ENCODE data around the gene SLC46A3.
"Not testable (repeated sequence)": the region's sequence is repeated elsewhere in the genome, so short reads cannot be mapped to it uniquely, and the experiment has no call there.

The SLC46A3 gene

DNA sequence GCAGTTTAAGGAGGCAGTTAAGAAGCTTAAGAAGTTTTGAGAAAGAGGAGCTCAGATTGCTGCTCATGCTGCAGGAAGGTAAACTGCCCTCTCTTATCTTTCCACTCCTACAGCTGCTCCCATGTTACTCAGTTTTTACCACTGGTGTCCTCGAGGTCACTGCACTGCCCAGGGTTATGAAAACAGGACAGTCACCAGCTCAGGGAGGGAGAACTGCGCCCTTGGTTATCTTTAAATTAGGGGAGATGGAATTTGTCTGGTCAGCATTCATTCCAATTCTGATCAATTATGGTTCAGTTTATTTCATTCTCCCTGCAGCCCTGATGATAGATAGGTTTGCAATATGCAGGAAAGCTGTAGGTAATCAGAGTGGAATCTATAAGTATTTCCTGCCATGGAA lies 10.8 kb upstream of the SLC46A3 start:
- DNase-seq, result no peak

DNA sequence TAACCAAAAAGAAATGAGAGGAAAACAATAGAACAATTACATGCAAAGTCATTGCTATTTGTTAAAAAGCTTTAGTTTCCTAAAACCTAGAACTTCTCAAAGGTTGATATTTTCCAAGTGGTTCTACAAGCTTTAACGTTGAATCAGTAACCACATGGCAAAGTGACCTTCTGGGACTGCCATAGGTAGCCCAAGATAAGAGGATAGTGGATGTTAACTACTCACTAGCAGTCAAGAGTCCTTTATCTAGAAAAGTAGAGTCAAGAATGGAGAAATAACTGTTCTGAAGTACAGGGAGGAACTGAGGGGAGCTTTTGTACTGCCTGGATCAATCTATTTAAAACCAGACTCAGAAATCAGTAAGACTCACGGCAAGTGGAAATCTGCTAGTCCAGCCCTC lies 9.9 kb upstream of the SLC46A3 start:
- DNase-seq, result no peak

DNA sequence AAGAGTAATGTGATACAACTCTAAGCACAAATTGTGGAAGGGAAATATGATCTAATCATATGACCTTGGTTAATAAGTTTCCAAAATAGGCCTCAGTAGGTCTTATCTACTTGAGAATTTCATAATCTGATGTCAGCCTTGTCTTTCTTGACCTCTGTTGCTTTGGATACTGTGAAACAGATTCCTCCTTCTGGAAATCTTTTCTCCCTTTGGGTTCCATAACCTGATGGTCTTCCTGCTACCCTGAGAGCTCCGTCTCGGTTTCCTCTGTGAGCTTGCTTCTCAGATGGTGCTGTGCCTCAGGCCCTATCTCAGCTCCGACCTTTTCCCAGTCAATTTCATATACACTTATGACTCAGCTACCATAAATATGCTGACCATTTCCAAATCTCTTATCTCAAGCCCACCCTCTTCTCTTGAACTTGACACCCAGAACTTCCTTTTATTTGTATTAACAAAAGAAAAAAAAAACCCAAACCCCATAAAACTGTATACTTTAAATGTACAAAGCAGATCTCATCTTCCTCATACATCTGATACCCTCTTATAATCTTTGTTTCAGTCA lies 6.4 kb upstream of the SLC46A3 start:
- no peak for DNase-seq

DNA sequence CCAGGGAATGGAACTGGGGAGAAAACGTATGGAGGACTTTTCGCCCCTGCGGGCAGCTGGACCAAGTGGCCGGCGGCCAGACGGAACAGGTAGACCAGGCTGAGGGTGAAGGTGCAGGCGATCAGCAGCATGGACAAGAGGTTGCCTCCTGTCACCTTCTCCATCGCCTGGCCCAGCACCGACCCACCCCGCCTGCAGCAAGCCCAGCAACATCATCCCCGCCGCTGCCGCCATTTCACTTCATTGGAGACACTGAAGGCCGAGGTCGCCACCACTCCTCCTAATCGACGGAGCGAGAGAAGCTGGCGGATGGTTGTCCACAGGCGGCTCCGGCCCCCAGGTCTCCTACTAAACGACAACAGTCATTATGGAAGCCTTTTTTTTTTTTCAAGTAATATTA lies 5.0 kb upstream of the SLC46A3 start:
- no peak for DNase-seq

DNA sequence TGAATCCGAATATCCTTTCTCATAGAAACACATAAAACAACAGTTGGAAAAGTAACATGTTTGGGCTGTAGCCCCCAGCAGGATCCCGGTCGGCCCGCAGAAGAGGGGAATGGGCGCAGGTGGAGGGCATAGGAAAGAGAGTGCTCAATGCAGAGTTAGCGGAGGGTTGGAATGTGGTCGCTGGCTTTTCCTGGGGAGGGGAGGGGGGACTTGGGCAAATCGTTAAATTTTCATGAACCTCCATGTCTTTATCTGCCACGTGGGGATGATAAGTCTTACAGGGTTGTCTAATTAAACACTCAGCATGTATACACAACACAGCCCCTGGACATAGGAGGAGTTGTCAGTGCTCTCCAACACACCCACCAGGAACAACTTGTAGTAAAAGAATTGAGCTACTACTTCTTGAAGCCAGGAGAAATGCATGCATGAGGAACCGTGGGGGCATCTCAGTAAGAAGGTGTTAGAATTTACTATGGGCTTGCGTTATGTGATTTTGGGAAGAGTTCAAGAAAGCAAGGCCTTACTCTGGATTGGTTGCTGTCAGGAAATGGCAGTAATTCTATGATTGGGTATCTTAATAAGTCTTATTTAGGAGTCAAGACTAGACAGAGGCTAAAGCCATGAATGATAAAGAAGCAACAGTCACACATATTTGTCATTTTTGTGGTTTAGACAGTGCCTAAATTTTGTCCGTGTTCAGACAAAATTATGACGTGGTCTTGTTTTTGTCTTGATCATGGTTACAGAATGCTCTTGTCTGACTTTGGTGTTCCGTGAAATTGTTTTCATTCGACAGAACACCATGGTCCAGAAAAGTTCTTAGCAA lies 671 bp upstream of the SLC46A3 start:
- DNase-seq, result no peak

DNA sequence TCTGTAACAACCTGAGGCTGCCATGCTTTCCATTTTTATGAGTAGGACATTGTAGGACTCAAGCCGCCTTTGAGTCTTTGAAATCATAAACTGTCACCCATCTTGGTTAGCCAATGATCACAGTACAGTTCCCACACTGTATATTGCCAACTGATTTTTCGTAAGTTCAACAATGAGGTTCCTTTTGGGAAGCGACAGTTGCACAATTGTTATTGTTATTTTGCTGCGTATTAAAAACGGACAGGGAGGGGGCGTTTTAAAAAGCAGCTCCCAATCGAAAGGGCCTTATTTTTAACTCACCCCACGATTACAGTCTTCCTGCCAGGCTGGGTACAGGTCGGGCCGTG lies 601 bp downstream of the SLC46A3 start:
- no peak for DNase-seq

DNA sequence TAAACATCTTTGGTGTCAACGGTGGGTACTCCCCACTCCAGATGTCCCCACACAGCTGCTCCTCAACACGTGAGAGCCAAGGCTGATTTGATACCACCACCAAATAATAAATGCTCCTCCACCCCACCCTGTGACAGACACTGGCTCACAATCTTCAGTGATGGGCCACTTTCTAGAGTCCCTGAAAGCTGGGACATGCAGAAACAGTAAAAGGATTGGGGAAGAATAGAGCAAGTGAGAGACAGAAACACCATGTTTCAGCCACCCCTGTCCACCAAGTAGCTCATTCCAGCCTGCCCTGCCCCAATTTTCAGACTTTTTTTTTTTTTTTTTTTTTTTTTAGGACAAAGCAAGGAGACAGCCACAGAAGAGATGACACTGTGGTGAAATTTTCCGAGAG lies 1.6 kb downstream of the SLC46A3 start:
- DNase-seq, result no peak

DNA sequence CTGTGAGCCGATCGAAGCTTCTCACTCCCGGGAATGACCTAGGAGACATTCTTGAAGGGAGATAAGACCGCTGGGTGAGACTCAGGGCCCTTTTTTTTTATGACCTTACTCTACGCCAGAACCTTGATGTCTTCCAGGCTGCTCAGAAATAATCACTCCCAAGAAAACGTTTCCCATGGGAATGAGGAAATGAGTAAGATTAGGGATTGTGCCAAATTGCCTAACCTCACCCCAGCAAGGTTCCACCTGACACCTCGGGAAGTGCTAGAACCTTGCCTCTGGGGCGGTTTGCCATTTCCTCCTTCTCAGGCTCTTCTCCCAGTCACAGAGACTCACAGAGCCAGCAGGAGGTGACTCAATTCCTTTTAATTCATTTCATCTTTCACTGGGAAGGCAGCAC lies 2.3 kb downstream of the SLC46A3 start:
- DNase-seq, result no peak

DNA sequence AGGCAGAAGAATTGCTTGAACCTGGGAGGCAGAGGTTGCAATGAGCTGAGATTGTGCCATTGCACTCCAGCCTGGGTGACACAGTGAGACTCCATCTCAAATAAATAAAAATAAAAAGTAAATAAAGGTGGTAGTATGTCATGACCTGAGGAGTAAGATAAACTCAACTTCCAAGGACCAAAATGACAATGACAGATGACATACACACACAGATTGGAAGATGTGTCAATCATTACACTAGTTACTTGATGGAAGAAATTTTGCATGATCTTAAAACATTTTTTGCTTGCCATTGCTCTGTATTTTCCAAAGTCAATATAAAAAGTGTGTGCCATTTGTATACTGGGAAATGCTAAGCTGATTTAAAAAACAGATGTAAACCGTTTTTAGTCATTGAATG lies 4.1 kb downstream of the SLC46A3 start:
- no peak for DNase-seq

DNA sequence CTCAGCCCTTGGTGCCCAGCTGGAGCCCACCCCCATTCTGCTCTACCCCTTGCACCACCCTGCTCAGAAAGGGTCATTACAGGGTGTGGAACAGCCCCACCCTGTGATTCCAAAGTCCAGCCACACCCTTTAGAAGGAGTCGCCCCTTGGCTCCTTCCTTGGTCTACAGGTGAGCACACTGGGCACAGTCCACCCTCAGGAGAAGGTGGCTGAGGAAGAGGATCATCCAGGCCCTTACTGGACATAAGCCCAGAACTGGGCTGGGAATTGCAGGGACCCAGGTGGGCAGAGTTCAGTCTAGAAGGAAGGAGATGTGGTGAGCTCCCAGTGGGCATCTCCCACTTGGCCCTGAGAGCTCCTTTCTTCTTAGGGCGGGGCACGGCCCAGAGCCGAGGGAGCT lies 8.6 kb downstream of the SLC46A3 start:
- DNase-seq, result no peak

DNA sequence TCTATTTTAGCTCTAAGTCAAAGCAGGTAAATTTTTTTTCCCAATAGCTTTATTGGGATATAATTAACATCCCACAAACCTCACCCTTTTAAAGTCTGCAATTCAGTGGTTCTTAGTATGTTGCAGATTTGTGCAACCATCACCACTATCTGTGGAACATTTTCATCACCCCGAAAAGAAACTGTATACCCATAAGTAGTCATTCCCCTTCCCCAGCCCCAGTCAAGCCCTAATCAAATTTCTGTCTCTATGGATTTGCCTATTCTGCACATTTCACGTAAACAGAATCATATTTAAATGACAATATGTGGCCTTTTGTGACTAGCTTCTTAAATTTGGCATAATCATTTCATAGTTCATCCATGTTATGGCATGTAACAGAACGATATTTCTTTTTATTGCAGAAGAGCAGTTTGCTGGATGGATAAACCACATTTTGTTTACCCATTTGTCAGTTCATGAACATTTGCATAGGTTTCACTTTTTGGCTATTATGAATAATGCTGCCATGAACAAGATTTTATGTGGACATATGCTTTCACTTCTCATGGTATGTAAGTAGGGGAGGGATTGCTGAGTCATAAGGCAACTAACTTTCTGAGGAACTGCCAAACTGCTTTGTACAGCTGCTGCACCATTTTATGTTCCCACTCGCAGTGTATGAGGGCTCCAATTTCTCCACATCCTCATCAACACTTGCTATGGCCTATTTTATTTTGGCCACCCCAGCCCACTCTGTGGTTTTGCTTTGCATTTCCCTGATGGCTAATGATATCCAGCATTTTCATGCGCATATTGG lies 10.9 kb downstream of the SLC46A3 start:
- DNase-seq, result no peak

DNA sequence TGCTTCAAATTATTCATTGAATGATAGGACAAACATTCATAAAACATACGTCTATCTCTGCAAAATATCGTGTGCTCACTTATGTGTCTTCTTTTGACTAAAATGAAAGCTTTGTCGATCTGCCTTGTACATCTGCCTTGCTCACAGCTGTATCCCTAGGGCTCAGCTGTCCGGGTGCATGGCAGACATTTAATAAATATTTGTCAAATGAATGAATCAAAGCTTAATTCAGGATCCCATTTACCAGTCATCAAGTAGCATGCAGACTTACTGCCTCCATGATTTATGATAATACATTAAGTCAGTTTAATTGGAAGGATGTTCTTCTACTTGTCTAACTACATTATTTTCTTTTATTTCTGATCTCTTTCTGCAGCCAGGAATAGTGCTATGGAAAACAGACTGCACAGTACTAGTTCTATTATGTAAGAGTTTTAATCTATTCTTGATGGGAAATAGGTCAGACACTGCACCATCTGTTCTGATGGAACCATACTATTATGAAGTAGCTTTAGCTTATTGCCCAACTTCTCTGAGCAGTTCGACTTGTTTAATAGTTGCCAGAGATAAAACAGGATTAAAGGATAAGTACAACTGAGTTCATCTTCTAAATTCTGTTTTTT lies 13.2 kb downstream of the SLC46A3 start:
- no peak for DNase-seq

DNA sequence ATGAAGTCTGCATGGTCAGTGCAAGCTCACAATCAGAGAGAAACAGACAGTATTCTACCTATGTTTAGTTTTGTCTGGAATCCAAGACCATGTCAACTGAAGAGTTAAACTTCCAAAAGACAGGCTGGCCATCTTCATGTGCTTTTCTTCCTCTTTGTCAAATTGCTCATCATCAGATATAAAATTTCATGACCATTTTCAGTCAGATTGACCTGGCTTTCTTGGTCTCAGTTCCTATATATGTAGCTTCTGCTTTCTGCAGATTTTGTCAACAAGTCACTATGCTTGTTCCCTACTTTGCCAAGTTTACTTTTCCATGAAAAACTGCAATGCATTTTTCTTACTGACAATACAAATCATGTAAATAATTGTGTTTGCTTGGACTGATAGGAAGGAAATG lies 13.9 kb downstream of the SLC46A3 start:
- DNase-seq, result no peak

DNA sequence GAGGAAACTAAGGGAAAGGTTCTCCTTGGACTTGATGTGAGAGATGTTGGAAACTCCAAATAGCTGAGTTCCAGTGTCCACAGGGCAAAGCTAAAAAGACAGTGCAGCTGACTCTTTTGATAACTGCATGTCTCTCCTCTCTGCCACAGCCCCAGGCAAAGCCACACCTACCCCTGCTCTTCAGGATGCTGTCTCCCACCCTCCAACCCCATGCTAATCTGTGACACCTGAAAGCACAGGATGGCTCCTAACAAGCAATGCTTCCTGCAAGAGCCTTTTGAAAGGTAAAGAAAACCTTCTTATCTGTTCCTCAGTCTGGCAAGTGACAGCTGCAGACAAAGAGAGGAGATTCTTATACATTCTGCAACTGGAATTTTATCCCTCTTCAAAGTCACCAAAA lies 14.5 kb downstream of the SLC46A3 start:
- no peak for DNase-seq

DNA sequence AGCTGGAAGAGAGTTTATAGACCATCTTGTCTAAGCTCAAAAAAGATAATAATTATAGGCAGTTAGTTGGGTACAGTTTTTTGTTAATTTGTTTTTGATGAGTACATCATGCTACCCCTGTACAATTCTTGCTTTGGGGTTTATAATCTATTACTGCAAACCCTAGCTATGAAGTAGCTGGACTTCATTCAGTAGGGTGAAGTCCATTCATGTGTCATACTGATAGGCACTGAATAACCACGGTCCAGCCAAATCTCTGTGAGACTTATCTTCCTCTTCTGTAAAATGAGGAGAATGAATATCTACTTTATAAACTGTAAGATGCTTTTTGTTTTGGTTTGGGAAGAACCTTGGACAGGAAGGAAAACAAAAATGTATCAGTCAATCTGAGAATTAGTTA lies 19.5 kb downstream of the SLC46A3 start:
- no peak for DNase-seq

DNA sequence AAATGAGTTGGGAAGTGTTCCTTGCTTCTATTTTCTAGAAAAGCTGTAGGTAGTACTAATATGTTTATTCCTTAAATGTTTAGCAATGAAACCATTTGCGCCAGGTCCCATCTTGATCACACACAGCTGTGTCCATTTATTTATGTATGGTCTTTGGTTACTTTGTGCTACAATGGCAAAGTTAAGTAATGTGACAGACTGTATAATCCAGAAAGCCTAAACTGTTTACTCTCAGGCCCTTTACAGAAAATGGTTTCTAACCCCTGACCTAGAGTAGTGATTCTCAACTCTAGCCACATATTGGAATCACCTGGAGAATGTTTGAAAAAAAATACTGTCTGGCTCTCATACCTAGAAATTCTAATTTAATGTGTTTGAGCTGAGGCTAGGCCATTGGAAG lies 21.3 kb downstream of the SLC46A3 start:
- DNase-seq, result no peak

DNA sequence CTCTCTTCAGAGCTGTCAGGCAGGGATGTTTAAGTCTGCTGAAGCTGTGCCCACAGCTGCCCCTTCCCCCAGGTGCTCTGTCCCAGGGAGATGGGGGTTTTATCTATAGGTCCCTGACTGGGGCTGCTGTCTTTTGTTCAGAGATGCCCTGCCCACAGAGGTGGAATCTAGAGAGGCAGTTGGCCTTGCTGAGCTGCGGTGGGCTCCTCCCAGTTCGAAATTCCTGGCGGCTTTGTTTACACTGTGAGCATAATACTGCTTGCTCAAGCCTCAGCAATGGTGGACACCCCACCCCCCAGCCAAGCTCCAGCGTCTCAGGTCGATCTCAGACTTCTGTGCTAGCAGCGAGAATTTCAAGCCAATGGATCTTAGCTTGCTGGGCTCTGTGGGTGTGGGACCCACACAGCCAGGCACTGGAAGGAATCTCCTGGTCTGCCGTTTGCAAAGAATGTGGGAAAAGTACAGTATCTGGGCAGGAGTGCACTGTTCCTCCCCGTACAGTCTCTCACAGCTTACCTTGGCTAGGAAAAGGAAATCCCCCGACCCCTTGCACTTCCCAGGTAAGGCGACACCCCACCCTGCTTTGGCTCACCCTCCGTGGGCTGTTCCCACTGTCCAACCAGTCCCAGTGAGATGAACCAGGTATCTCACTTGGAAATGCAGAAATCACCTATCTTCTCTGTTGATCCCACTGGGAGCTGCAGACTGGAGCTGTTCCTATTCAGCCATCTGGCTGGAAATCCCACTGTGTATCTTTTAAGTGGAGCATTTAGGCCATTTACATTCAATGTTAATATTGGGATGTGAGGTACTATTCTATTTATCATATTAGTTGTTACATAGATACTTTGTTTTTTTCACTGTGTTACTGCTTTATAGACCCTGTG lies 24.9 kb downstream of the SLC46A3 start:
- DNase-seq, result not testable (repeated sequence)

DNA sequence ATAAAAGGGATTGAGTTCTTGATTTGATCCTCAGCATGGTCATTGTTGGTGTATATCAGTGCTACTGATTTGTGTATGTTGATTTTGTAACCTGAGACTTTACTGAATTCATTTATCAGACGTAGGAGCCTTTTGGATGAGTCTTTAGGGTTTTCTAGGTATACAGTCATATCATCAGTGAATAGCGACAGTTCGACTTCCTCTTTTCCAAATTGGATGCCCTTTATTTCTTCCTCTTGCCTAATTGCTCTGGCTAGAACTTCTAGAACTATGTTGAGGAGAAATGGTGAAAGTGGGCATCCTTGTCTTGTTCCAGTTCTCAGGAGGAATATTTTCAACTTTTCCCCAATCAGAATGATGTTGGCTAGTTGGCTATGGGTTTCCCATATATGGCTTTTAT lies 32.9 kb downstream of the SLC46A3 start:
- no peak for DNase-seq

DNA sequence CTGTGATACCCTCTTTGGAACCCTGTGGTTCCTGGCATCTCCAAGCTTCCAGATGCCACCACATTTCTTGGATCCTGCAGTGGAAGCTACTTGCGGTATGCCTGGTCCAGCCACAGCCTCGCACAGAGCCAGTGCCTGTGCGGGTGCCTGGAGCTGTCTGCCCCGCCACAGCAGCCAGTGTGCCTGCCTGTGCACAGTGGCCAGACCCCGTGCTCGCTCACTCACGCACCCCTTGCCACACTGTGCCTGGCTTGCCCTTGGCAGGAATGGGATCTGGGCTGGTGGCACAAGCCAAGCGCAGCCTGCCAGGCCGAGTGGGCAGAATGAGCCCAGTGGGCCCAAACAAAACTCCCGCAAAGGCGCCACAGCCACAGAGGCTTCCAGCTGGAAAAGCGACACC lies 33.7 kb downstream of the SLC46A3 start:
- DNase-seq, result no peak

DNA sequence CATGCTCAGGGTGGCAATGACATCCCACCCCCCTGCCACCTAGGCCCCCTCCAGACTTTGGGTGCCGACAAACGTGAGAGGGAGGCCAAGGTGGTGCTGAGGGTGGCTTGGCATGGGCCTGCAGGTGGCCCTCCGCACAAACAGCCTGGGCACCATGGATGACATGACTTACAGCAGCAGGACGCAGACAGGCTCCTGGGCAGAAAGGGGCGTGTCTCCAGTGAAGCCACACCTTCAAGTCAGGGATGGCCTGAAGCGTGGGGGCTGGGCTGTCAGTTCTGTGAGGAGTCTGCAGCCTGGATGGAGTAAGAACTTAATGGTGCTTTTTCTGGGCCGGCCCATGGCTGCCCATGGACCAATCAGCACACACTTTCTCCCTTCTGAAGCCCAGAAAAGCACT lies 34.5 kb downstream of the SLC46A3 start:
- no peak for DNase-seq

DNA sequence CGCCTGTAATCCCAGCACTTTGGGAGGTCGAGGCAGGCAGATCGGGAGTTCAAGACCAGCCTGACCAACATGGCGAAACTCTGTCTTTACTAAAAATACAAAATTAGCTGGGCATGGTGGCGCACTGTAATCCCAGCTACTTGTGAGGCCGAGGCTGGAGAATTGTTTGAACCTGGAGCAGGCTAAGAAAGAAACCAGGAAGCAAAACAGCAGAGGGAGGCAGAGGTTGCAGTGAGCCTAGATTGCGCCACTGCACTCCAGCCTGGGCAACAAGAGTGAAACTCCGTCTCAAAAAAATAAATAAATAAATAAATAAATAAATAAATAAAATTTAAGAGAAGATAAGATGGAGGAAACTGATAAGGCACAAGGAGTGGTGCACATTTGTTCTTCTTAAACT lies 35.6 kb downstream of the SLC46A3 start:
- DNase-seq, result not testable (repeated sequence)

DNA sequence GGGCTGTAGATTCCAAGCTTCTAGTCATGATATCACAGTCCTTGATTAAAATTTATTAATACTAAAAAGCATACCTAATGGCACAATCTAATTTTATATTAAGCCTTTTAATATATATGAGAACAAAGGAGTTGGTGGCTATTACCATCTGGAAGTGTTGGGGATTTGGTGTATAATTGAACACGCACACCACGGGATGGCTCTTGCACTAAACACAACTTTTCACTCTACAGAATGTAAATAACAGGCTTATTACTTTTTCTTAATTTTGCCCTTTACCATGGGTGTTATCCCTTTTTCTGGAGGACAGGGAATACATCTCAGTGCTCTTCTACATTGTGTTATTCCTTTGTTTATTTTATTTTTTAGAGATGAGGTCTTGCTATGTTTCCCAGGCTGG lies 38.2 kb downstream of the SLC46A3 start:
- DNase-seq, result no peak

DNA sequence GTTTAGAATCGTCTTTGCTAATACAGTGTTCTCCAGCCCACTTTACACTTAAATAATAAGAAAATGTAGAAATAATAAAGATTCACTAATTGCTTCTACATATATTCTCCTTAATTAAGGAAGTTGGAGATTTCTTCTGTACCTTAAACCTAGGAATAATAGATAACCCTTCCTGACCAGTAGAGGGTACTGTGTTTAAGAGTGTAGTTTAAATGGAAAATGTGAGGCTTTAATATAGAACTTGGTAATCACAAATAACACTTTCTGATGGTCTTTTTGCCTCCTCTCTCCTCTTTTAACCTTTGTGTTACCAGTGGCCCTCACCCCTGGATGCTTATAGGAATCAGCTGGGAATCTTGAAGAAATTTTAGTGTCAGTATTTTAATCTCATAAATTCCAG lies 39.1 kb downstream of the SLC46A3 start:
- no peak for DNase-seq

Measured in NCI-H748 treated with DMSO at 0.1 percent for 48 hours (cell line).